Activated gamma-delta T cell (primary cell): ENCODE results near the gene PKIB.
"Not testable (repeated sequence)": the region's sequence is repeated elsewhere in the genome, so short reads cannot be mapped to it uniquely, and the experiment has no call there.

ENCODE experiments used
- DNase-seq: peaks from one replicate; lab custom pipeline; 2025; lab: John Stamatoyannopoulos, UW

Gene PKIB

DNA sequence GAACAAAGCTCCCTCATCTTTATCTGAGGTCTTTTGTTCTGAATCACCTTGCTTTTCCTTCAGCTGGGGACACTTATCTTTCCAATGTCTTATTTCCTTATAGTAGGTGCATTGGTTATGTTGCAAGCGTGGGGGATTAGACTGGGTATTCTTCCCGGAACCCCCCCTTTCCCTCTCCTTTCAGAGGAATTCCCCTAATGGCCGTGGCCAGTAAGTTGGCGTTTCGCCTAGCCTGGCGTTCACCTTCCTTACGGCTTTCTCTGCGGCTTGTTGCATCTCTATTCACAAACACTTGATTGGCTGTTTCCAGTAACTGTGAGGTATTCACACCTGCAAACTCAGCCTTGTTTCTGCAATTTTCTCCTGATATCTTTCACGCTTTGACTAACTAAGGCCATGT is 136.5 kb downstream of the PKIB start:
- no peak for DNase-seq

DNA sequence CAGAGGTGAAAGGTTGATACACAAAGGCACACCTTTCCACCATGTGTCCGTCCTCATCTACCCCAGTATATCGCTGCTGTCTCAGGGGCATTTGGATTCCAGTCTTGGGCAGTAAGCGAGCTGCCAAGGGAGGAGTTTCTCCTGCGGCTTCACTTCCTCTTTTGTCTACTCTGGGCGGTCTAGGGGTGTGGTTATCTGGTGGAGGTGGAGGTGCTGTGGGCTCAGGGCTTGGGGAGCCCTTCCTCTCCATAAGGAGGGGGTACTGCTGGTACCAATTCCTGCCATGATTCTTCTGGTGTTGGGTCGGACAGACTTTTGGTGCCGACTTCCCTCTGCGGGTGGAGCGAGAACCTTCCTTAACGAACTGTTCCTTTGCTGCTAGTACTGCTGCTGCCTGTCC is 137.4 kb downstream of the PKIB start:
- DNase-seq: no peak

DNA sequence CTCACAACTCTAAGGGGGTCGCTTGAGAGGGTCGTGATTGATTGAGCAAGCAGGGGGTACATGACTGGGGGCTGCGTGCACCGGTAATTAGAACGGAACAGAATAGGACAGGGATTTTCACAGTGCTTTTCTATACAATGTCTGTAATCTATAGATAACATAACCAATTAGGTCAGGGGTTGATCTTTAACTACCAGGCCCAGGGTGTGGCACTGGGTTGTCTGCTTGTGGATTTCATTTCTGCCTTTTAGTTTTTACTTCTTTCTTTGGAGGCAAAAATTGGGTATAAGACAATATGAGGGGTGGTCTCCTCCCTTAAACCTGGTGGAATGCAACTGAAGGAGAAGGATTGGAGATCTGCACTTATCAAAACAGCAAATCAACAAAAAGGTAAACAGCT is 138.7 kb downstream of the PKIB start:
- DNase-seq: not testable (repeated sequence)

DNA sequence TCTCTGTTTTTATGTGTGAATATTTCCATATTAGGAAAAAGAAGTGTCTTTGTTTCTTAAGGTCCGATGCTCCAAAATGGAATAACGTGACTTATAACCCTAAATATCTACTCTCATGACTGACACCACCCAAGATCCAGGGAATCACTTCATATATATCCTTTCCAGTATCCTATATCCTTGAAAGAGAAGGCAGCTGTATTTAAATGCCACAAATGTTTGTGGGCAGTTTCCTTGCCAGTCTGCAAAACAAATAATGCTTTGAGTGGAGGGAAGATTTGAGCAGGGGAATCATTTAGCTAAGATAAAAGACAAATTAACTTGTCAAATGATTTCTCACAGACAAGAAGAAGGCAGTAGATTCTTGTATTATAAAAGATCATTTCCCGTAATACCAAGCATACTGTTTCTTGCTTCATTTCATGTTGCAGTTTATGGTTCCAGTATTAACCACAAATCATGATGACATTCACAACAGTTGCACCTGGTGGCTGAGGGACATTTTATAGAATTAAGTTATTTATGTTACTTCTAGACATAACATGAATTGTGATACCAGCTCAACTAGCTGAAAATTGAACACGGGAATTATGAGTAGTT is 139.3 kb downstream of the PKIB start:
- DNase-seq: no peak

- no peak for DNase-seq
These were observed 141.1 kb downstream of the PKIB start for GRCh38 chr6:122751326-122751725.

DNA sequence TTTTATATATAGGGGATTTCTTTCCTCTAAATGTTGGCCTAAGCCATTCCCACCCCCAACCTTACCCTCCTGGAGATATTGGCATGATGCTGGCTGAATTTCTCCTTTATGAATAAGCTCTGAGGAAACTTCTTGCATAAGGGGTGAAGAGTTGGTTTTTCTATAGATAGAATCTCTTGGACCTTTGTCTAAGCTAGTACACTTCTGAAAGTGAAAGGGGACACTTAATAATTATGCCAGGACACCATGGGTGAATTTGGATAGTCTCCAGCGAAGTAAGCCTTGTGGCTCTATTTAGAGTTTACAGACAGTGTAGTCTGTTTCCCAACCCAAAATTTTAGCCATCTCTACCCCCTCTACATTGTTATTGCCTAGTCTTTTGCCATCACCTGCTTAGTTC is 142.3 kb downstream of the PKIB start:
- DNase-seq: no peak

GRCh38 chr6:122753000-122753687 is 142.9 kb downstream of the PKIB start:
- DNase-seq: no peak

- DNase-seq: no peak
These were observed 143.5 kb downstream of the PKIB start for GRCh38 chr6:122753688-122754056.

DNA sequence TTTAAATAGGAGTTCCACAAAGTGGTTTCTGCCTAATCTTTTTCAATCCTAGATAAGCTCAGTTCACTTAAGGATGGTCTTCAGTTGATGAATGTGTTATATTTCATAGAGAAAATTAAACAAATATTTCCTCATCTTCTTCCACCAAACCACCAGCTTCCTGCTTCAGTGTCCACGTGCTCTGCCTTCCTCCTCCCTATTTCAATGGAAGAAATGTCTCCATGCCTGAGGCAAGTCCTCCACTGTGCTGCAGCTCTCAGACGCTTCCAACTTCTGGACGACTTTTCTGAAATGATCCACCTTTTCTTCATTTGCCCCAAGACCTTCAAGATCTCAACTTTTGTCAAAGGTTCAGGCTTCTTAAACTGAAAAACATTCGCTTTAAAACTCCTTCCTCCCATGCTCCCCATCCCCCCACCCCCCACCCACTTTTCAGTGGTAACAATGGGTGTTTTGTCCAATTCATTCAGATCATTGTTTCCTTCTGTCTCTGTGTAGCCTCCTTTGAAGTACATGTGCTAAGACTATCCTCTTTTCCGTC is 144.1 kb downstream of the PKIB start:
- no peak for DNase-seq

- no peak for DNase-seq
These were observed 145.7 kb downstream of the PKIB start for GRCh38 chr6:122755901-122756300.

DNA sequence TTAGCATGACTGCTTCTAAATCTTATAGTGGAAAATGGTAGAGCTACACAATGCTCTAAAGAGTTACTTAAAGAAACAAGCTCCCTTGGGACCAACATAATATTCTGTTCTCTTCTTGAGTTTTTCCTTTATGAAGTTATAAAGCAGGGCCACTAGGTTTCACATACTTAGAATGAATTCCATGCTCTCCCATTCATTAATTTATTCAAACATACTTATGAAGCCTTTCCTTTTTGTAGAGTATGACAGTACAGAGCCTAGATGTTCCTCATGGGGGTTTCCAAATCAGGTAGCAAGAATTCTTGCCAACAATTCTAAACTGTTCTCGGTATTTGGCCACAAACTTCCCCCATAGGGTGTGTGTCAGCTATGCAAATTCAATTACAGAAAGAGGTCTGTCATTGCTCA is 148.7 kb downstream of the PKIB start:
- DNase-seq: no peak

DNA sequence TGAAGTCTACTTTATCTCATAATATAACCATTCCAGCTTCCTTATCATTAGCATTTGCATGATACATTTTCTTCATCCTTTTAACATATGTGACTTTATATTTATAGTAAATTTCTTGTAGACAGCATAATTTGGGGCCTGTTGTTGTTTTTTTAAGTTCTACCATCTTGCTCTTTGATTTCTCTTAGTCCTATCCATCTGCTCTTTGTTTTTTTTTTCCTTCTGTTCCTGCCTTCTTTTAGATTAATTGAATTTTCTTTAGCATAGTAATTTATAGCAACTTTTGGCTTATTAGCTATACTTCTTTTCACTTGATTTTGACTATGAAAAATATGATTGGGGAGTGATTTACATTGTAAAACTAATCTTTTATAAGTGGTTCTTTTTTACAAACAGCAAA is 150.1 kb downstream of the PKIB start:
- no peak for DNase-seq

- no peak for DNase-seq
These were observed 156.1 kb downstream of the PKIB start for GRCh38 chr6:122766256-122766655.

GRCh38 chr6:122770835-122771601 is 160.8 kb downstream of the PKIB start:
- DNase-seq: no peak

GRCh38 chr6:122772724-122773415 is 162.7 kb downstream of the PKIB start:
- DNase-seq: no peak
